Activated T-helper 1 cell treated with anti-CD3 and anti-CD28 coated beads, Interleukin-2, amount 50 U/mL, for 16 hours (primary cell): ENCODE data around the gene AHNAK2.

ENCODE experiments used
- DNase-seq, 2 donors: peaks; one replicate each; pipeline ENCODE4 v3.0.0-alpha.2; 2020; ENCODE audit warnings: low read depth in 1 of 2, low spot score in 1 of 2

Gene AHNAK2

GRCh38 chr14:104986487-104987164 is 8.5 kb upstream of the AHNAK2 start:
- DNase-seq, result no peak

- DNase-seq, result peak; percentile 70 to 85
These were observed 7.7 kb upstream of the AHNAK2 start, which contains the start of gene CLBA1 for GRCh38 chr14:104985675-104986486. CLBA1 (plus strand) TSS chr14:104985788; CDS start chr14:104986432, 644 bp downstream.

GRCh38 chr14:104984056-104984894 is 6.1 kb upstream of the AHNAK2 start:
- DNase-seq, result no peak

- no peak for DNase-seq
These were observed 5.1 kb upstream of the AHNAK2 start for GRCh38 chr14:104983231-104983721.

GRCh38 chr14:104982548-104983230 is 4.5 kb upstream of the AHNAK2 start:
- DNase-seq, result no peak

- DNase-seq, result no peak
These were observed 3.7 kb upstream of the AHNAK2 start for GRCh38 chr14:104981699-104982541.

GRCh38 chr14:104980611-104981531 is 2.7 kb upstream of the AHNAK2 start:
- DNase-seq, result no peak

GRCh38 chr14:104979758-104980610 is 1.8 kb upstream of the AHNAK2 start:
- no peak for DNase-seq

- DNase-seq, result no peak
These were observed 845 bp upstream of the AHNAK2 start for GRCh38 chr14:104978746-104979691.

- no peak for DNase-seq
These were observed 1.0 kb downstream of the AHNAK2 start for GRCh38 chr14:104977008-104977680.

GRCh38 chr14:104976198-104977007 is 1.8 kb downstream of the AHNAK2 start:
- DNase-seq, result peak; percentile 80 to 85

GRCh38 chr14:104975481-104976197 is 2.5 kb downstream of the AHNAK2 start:
- DNase-seq, result no peak

GRCh38 chr14:104974665-104975390 is 3.3 kb downstream of the AHNAK2 start:
- DNase-seq, result no peak

- no peak for DNase-seq
These were observed 4.0 kb downstream of the AHNAK2 start for GRCh38 chr14:104974146-104974541.
